Non-pigmented ciliary epithelial cell (primary cell): ENCODE results near the gene HNRNPA2B1.
A peak's percentile ranks its signal among the peaks of the same experiment; 100 is the strongest.

Source experiments
- DNase-seq: peaks from one replicate; pipeline ENCODE4 v3.0.0-alpha.2; 2010; ENCODE audit warnings: low read depth

The HNRNPA2B1 gene

GRCh38 chr7:26200444-26201246, at the start of gene HNRNPA2B1:
Gene HNRNPA2B1 (minus strand): TSS chr7:26200746. CDS start chr7:26200577, 169 bp downstream.
- peak; percentile 84 for DNase-seq

- no peak for DNase-seq
Observed at GRCh38 chr7:26250239-26250638, 49.7 kb upstream of the HNRNPA2B1 start.

GRCh38 chr7:26245150-26245549, 44.6 kb upstream of the HNRNPA2B1 start:
- DNase-seq = no peak

GRCh38 chr7:26238032-26238431, 37.5 kb upstream of the HNRNPA2B1 start:
- no peak for DNase-seq

GRCh38 chr7:26237035-26237807, 36.7 kb upstream of the HNRNPA2B1 start:
- no peak for DNase-seq

- no peak for DNase-seq
Observed at GRCh38 chr7:26233902-26234511, 33.5 kb upstream of the HNRNPA2B1 start.

GRCh38 chr7:26227987-26228386, 27.4 kb upstream of the HNRNPA2B1 start:
- no peak for DNase-seq

- DNase-seq = no peak
Observed at GRCh38 chr7:26224359-26224758, 23.8 kb upstream of the HNRNPA2B1 start.

GRCh38 chr7:26216049-26216448, 15.5 kb upstream of the HNRNPA2B1 start:
- no peak for DNase-seq

- no peak for DNase-seq
Observed at GRCh38 chr7:26213807-26214515, 13.4 kb upstream of the HNRNPA2B1 start.

GRCh38 chr7:26212921-26213718, 12.6 kb upstream of the HNRNPA2B1 start:
- no peak for DNase-seq

GRCh38 chr7:26208040-26208439, 7.5 kb upstream of the HNRNPA2B1 start:
- DNase-seq = no peak

GRCh38 chr7:26203016-26203415, 2.5 kb upstream of the HNRNPA2B1 start:
- DNase-seq = no peak

GRCh38 chr7:26202019-26202990, 1.8 kb upstream of the HNRNPA2B1 start:
- DNase-seq = no peak

GRCh38 chr7:26201247-26202018, 887 bp upstream of the HNRNPA2B1 start, which contains the start of gene CBX3:
Gene CBX3 (plus strand): TSS chr7:26201745. CDS start chr7:26202999, 1,254 bp downstream.
- no peak for DNase-seq

GRCh38 chr7:26200038-26200443, 505 bp downstream of the HNRNPA2B1 start:
- no peak for DNase-seq

GRCh38 chr7:26199301-26200037, 1.1 kb downstream of the HNRNPA2B1 start:
- DNase-seq = no peak

- DNase-seq = no peak
Observed at GRCh38 chr7:26198781-26199169, 1.8 kb downstream of the HNRNPA2B1 start.
